Stimulated activated CD8-positive, alpha-beta memory T cell treated with anti-CD3 and anti-CD28 coated beads, Interleukin-12 subunit alpha, Interleukin-12 subunit beta, amount 100 ng/mL, for 1 hour (primary cell): ENCODE measurements around the gene RABEP2.
"Not testable (repeated sequence)": the region's sequence is repeated elsewhere in the genome, so short reads cannot be mapped to it uniquely, and the experiment has no call there.

Source experiments
- DNase-seq: peaks from one replicate; pipeline ENCODE4 v3.0.0-alpha.2; 2020; ENCODE audit warnings: low read depth

Gene RABEP2, protein sequence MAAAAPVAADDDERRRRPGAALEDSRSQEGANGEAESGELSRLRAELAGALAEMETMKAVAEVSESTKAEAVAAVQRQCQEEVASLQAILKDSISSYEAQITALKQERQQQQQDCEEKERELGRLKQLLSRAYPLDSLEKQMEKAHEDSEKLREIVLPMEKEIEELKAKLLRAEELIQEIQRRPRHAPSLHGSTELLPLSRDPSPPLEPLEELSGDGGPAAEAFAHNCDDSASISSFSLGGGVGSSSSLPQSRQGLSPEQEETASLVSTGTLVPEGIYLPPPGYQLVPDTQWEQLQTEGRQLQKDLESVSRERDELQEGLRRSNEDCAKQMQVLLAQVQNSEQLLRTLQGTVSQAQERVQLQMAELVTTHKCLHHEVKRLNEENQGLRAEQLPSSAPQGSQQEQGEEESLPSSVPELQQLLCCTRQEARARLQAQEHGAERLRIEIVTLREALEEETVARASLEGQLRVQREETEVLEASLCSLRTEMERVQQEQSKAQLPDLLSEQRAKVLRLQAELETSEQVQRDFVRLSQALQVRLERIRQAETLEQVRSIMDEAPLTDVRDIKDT

DNA sequence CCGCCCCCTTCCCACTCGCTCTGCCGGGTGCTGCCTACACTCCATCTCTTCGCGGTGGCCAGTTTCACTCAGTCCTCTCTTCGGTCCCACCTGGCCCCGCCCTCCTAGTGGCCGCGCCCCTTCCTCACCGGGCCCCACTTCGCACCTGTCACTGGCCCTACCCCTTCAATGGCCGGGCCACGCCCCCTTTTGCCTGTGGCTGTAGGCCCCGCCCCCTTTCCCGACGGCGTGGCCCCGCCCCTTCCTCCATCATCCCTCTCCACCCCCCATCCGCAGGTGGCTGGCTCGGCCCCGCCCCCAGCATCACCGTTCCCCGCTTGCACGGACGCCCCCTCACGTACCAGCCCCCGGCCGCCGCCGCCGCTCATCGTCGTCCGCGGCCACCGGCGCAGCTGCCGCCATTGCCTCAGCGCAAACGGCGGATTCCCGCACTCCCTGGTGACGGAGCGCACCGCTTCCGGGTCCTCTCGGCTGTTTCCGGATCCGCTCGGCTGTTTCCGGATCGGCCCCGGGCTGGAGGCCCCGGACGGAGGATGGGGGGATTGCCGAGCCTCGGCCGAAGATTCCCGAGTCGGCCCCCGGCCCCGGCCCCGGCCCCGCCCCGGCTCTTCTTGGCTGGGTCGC is at the start of gene RABEP2:
TSS of gene RABEP2 (minus strand) at position 477 of the 624 bp plus-strand sequence. CDS start at position 402, 75 bp downstream.
- DNase-seq: peak; percentile 86

DNA sequence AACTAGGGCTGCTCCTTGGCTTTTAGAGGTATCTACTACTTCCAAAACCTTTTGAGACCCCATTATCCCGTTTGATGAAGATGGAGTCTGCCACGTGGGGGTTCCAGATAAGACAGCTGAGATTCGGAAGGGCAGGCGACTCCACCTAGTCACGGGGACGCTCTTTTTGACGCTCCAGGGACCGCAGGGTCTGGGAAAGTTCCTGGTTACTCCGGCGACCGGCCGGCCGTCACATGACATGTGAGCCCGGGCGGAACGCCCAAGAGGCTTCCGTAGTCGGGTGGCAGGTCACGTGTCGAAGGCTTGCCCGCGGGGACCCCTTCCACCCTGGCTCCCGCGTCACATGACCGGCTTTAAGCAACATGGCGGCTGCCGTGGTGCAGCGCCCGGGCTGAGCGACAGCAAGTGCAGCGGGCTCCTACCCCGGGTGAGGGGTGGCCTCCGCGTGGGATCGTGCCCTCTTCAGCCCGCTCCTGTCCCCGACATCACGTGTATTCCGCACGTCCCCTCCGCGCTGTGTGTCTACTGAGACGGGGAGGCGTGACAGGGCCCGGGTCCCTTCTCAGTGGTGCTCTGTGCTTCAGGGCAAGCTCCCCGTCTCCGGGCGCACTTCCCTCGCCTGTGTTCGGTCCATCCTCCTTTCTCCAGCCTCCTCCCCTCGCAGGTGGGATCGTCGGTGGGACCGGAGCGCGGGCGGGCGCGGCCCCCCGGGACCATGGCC is 49.6 kb upstream of the RABEP2 start, which contains the start of gene SPNS1:
TSS of gene SPNS1 (plus strand) at position 342 of the 721 bp plus-strand sequence. CDS start at position 716, 374 bp downstream.
- DNase-seq: peak; percentile 88

DNA sequence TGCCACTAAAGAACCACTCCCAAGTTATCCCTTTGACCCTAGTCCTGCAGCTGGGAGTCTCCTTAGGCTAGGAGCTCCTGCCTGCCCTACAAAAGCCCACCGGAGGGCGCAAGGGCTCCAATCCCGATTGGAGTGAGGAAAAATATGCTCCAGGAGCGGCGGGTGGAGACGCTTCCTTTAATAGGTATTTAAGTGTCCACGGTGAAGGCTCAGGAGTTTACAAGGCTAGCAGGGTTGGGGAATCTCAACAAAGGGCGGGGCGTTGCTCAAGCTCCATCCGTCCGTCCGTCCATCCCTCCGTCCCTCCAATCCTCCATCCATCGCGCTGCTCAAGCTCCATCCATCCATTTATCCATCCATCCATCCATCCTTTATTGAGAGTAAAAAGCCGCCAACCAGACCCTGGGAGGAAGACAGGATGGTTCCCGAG is 49.0 kb upstream of the RABEP2 start:
- no peak for DNase-seq

DNA sequence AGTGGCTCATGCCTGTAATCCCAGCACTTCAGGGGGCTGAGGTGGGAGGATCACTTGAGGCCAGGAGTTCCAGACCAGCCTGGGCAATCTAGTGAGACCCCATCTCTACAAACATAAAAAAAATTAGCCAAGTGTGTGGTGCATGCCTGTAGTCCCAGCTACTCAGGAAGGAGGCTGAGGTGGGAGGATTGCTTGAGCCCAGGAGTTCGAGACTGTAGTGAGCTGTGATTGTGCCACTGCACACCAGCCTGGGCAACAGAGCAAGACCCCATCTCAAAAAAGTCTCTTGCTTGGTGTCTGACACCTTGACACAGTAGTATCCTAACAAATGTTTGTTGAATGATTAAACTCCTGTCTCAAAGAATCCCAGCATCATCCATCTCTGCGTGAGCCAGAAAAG is 44.7 kb upstream of the RABEP2 start:
- DNase-seq: not testable (repeated sequence)

DNA sequence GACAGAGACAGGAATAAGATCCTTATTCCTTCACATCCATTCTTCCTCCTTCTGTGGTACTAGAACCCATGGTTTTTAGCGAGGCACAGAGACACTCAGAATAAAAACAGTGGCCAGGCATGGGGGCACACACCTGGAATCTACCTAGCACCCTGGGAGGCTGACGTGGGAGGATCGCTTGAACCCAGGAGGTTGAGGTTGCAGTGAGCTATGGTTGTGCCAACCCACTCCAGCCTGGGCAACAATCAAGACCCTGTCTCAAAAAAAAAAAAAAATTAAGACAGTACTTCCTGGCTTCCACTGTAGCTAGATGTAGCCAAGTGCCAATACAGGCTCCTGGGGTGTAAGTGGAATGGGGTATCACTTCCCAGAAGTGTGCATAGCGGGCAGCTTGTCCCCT is 42.1 kb upstream of the RABEP2 start:
- no peak for DNase-seq

DNA sequence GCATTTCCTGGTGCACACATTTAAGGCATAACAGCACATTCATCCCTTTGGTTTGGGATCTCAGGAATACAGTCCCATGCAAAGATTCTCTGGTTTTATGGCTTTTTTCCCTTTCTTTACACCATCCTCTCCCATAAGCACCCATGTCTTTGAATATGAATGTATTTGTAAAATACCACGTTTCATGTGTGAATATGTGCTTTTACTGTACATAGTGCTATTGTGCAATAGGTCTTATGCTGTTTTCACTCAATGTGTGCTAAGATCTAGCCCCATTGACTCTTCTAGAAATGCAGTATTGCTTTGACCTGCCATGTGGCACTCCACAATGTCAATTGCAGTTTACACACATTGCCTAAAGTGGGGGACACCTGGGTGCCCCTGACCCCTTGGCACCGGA is 39.5 kb upstream of the RABEP2 start:
- no peak for DNase-seq

DNA sequence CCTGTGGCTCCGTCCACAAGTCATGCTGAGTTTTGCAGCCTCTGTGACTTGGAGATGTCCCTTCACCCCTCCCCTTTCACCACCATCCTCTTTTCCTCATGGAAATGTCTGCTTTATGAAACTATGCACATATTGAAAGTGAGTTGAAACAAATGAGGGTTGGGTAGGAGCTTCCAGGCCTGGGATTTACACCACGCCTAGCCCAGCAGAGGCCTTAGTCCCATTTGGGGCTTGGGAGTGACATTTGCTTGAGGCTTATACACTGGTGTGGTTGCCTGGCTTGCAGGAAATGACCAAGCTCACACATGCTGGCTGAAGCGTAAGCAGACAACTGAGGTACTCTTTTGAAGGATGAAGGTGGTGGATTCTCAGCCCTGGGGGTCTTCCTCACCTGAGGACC is 39.0 kb upstream of the RABEP2 start:
- no peak for DNase-seq

DNA sequence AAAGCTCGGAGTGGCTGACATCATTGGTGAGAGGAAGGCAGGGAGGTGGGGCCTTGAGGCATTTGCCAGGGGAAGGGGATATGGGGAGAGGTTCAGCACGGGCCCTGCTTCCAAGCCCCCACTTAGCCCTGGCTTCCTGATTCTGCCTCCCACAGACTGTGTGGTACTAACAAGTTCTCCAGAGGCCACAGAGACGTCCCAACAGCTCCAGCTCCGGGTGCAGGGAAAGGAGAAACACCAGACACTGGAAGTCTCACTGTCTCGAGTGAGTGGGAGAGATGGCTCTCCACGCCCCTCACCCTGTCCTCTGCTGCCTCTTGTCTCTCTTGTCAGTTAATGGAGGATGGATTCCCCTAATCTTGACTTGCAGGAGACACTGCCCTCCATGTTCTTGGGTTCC is 33.8 kb upstream of the RABEP2 start:
- no peak for DNase-seq

DNA sequence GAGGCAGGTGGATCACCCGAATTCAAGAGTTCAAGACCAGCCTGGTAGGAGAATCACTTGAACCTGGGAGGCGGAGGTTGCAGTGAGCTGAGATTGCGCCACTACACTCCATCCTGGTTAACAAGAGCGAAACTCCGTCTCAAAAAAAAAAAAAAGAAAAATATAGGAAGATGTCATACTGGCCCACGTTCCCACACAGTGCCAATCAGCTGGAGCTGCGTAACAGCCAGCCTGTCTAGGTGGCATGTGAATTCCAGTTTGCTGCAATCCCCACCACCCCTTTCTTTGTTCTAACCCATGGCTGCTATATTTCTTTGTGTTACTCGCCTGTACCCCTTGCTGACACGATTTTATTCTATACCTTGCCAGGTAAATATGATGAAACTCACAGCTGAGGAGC is 33.2 kb upstream of the RABEP2 start:
- DNase-seq: no peak

DNA sequence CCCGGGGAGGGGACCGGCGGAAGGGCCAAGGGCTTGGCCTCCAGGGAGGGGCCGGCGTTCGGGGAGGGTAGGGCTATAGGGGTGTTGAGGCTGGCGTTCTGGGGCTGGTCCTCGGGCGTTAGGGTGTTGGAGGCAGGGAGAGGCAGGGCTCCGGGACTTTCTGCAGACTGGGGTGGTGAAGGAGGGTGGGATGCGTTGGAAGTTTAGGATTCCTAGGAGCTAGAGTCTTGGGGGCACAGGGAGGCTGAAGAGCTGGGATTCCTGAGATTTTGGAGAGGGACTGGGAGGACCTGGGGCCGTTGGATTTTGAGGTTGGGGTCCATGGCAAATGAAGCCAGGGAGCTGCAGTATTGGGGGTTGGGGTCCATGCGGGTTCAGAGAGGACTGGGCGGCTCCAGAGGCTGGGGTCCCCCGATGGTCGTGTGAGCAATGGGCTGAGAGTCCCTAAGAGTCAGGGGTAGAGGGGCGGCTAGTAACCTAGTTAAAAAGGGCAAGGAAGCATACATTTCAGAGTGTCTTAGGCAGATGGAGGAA is 26.4 kb upstream of the RABEP2 start:
- no peak for DNase-seq

DNA sequence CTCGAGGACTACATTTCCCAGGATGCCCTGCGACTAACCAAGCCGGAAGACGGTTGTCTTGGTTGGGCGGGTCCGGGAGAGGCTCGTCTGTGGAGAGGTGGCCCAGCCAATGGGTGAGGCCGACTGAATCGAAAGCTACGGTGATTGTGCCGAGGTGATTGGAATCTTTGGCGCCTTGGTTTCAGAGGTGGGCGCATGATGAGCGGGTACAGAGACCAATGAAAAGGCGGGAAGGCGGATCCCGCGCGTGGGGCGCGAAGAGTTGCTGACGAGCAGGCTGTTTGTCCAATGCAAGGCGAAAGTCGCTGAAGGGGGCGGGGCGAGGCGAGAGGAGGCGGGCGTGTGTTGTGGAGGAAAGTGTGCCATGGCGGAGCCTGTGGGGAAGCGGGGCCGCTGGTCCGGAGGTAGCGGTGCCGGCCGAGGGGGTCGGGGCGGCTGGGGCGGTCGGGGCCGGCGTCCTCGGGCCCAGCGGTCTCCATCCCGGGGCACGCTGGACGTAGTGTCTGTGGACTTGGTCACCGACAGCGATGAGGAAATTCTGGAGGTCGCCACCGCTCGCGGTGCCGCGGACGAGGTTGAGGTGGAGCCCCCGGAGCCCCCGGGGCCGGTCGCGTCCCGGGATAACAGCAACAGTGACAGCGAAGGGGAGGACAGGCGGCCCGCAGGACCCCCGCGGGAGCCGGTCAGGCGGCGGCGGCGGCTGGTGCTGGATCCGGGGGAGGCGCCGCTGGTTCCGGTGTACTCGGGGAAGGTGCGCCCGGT is 25.8 kb upstream of the RABEP2 start, which contains the start of gene NFATC2IP:
TSS of gene NFATC2IP (plus strand) at position 290 of the 762 bp plus-strand sequence. CDS start at position 365, 75 bp downstream.
- DNase-seq: peak; percentile 100

DNA sequence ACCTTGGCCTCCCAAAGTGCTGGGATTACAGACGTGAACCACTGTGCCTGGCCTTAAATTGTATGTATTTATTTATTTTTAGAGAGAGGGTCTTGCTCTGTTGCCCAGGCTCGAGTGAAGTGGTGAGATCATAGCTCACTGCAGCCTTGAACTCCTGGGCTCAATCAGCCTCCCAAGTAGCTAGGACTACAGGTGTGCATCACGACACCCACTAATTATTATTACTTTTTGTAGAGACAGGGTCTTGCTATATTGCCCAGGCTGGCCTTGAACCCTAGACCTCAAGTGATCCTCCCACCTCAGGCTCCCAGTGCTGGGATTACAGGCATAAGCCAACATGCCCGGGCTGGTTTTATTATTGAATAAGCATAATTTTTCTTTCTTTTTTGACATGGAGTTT is 21.6 kb upstream of the RABEP2 start:
- DNase-seq: no peak

DNA sequence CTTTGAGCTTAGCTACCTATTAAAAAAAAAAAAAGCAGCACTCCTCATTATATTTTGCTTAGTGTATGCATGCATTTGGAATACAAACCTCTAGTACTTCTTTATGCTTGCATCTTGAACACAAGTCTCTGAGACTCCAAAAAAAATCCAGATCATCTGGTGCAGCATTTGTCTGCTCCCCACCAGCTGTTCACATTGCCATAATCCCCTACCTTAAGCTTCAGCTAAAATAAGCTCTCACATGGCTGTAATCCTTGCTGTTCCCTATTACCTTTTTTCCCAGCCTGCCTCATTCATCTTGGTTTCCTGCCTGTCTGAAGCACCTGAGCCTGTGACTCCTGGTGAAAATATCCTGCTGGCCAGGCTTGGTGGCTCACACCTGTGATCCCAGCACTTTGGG is 18.2 kb upstream of the RABEP2 start:
- DNase-seq: no peak

DNA sequence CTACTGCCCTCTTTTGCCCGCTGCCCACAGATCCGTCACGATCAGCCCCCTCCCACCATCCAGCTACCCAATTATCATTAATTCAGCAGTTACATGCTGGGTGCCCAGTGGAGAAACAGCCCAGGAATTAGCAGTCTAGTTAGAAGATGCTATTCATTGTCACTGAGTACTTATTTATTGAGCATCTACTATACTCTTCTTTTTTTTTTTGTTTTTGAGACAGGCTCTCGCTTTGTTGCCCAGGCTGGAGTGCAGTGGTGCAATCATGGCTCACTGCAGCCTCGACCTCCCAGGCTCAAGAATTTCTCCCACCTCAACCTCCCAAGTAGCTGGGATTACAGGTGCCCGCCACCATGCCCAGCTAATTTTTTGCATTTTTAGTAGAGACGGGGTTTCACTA is 14.8 kb upstream of the RABEP2 start:
- not testable (repeated sequence) for DNase-seq

DNA sequence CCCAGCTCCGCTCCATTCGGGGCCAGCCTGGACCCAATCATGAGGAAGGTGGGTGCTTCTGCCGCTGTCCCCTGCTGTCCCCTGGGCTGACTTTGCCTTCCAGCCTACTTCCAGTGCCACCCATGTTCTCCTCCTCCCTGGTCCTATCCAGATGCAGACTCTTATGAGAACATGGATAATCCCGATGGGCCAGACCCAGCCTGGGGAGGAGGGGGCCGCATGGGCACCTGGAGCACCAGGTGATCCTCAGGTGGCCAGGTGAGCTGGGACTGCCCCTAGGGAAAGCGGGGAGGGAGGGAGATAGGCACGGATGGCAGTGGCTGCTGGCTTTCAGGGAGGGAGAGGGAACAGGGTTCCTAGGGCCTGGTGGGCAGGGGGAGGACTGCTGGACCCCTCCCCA is 13.7 kb upstream of the RABEP2 start:
- no peak for DNase-seq

DNA sequence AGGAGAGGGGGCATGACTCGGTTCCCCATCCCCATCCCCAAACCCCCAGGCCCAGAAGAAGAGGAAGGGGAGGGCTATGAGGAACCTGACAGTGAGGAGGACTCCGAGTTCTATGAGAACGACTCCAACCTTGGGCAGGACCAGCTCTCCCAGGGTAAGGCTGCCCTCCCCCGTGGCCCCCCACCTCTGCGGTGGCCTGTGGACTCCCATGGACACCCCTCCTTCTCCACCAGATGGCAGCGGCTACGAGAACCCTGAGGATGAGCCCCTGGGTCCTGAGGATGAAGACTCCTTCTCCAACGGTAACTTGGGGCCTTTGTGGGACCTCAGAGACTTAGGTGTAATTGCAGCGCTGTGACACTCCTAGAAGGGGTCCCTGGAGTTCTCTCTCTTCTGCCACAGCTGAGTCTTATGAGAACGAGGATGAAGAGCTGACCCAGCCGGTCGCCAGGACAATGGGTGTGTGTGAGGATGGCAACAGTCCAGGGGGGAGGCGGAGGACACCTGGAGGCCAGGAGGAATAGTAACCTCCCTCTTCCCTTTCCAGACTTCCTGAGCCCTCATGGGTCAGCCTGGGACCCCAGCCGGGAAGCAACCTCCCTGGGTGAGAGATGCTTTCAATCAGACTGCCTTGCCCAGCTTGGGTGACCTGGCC is 12.3 kb upstream of the RABEP2 start:
- DNase-seq: no peak

DNA sequence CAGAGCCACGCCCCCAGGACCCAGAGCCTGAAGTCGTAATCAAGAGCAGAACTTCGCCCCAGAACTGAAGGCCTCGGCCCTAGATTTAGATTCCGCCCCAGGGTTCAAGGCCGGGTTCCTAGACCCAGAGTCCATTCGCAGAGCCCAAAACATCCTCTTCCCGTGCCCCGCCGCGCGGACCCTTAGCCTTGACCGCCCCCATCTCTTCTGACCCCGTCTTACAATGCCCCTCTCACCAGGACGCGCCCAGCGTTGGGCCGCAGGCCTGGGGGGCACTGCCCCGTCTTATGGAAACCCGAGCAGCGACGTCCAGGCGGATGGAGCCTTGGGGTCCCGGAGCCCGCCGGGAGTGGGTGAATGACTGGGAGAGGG is 11.7 kb upstream of the RABEP2 start:
- DNase-seq: no peak

DNA sequence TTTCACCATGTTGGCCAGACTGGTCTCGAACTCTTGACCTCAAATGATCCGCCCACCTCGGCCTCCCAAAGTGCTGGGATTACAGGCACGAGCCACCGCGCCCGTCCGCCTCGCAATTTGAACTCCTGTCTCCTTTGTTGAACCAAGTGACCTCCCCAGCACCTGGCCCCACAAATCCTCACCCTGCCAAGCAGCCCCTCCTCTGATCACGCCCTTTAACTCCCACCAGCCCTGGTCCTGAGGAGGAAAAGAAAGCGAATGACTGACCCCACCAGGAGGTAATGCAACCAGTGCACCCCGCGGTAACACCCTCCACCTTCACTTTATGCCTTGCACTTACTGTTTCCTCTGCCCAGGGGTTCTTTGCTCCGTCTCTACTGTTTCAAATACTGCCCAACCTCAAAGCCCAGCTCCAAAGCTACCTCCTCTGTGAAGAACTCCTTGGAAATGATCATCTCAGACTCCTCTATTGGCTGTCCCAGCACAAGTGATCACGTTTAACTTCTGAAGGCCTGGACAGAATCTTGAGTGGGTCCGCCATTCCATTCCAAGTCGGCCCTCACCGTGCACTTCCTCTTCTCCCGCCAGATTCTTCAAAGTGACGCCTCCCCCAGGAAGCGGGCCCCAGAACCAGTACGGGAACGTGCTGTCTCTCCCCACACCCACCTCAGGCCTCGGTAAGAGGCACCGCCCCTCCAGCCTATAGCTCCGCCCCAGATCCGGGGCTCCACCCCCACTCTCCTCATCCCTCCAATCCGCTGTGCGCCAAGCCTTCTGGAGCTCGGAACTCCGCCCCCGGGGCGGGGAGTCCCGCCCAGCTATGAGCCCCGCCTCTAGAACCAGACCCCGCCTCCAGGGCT is 11.1 kb upstream of the RABEP2 start:
- peak; percentile 58 for DNase-seq

DNA sequence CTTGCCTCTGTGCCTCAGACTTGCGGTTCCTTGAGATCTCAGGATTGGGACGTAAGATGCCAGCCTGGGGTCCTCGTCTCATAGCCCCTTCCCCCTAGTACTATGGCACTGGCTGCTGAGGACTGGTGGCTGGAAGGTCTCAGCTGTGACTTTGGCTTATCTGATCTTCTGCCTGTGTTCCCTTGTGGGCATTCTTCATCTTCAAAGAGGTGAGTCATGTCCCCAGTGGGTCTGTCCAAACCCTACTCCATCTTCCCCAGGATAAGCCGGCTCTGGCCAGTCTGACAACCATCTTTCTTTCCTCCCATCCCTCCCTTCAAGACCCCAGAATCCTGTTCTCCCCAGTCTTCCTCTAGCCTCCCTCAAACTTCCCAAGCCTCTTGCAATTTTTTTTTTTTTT is 10.3 kb upstream of the RABEP2 start:
- no peak for DNase-seq

DNA sequence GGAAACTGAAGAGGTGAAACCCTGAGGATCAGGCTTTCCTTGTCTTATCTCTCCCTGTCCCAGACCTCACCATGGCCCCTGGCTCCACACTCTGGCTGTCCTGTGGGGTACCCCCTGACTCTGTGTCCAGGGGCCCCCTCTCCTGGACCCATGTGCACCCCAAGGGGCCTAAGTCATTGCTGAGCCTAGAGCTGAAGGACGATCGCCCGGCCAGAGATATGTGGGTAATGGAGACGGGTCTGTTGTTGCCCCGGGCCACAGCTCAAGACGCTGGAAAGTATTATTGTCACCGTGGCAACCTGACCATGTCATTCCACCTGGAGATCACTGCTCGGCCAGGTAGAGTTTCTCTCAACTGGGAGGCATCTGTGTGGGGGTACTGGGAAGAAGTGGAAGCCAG is 8.1 kb upstream of the RABEP2 start:
- no peak for DNase-seq
